ENCODE measurements around the gene LIN52.
"Not testable (repeated sequence)": the region's sequence is repeated elsewhere in the genome, so short reads cannot be mapped to it uniquely, and the experiment has no call there.

The LIN52 gene

GRCh38 chr14:74111395-74112216, 26.9 kb downstream of the LIN52 start:
- DNase-seq, result not testable (repeated sequence)

- DNase-seq, result not testable (repeated sequence)
Measured at GRCh38 chr14:74125487-74125886, 40.7 kb downstream of the LIN52 start.

GRCh38 chr14:74126315-74127013, 41.7 kb downstream of the LIN52 start:
- DNase-seq, result no peak

- DNase-seq, result no peak
Measured at GRCh38 chr14:74127634-74128033, 42.9 kb downstream of the LIN52 start.

- DNase-seq, result no peak
Measured at GRCh38 chr14:74133833-74134481, 49.2 kb downstream of the LIN52 start.

- DNase-seq, result no peak
Measured at GRCh38 chr14:74134484-74134883, 49.7 kb downstream of the LIN52 start.

GRCh38 chr14:74135426-74135825, 50.7 kb downstream of the LIN52 start:
- DNase-seq, result no peak

- no peak for DNase-seq
Measured at GRCh38 chr14:74140374-74140850, 55.7 kb downstream of the LIN52 start.

- no peak for DNase-seq
Measured at GRCh38 chr14:74141703-74142102, 56.9 kb downstream of the LIN52 start.

GRCh38 chr14:74142523-74142922, 57.8 kb downstream of the LIN52 start:
- no peak for DNase-seq

- DNase-seq, result no peak
Measured at GRCh38 chr14:74144789-74145188, 60.0 kb downstream of the LIN52 start.

GRCh38 chr14:74147571-74147970, 62.8 kb downstream of the LIN52 start:
- DNase-seq, result no peak

- no peak for DNase-seq
Measured at GRCh38 chr14:74148705-74149104, 63.9 kb downstream of the LIN52 start.

GRCh38 chr14:74155287-74155686, 70.5 kb downstream of the LIN52 start:
- DNase-seq, result no peak

- DNase-seq, result no peak
Measured at GRCh38 chr14:74155749-74156148, 71.0 kb downstream of the LIN52 start.

GRCh38 chr14:74160763-74161162, 76.0 kb downstream of the LIN52 start:
- DNase-seq, result no peak

- no peak for DNase-seq
Measured at GRCh38 chr14:74161526-74162158, 76.9 kb downstream of the LIN52 start.

- no peak for DNase-seq
Measured at GRCh38 chr14:74169906-74170305, 85.2 kb downstream of the LIN52 start.

- DNase-seq, result no peak
Measured at GRCh38 chr14:74176400-74176793, 91.6 kb downstream of the LIN52 start.

- no peak for DNase-seq
Measured at GRCh38 chr14:74179856-74180255, 95.1 kb downstream of the LIN52 start.

- DNase-seq, result no peak
Measured at GRCh38 chr14:74190927-74191575, 106.3 kb downstream of the LIN52 start.

GRCh38 chr14:74194506-74195274, 109.9 kb downstream of the LIN52 start:
- no peak for DNase-seq
